Right hindlimb (tissue), 1 donor: ENCODE data around the gene IL2RA.
"Not testable (repeated sequence)": the region's sequence is repeated elsewhere in the genome, so short reads cannot be mapped to it uniquely, and the experiment has no call there.

Source experiments
- DNase-seq: peaks from one replicate; pipeline ENCODE4 v3.0.0-alpha.2; 2018

Gene IL2RA

GRCh38 chr10:5976512-5977470, 85.4 kb downstream of the IL2RA start:
- peak; percentile 58 for DNase-seq

DNA sequence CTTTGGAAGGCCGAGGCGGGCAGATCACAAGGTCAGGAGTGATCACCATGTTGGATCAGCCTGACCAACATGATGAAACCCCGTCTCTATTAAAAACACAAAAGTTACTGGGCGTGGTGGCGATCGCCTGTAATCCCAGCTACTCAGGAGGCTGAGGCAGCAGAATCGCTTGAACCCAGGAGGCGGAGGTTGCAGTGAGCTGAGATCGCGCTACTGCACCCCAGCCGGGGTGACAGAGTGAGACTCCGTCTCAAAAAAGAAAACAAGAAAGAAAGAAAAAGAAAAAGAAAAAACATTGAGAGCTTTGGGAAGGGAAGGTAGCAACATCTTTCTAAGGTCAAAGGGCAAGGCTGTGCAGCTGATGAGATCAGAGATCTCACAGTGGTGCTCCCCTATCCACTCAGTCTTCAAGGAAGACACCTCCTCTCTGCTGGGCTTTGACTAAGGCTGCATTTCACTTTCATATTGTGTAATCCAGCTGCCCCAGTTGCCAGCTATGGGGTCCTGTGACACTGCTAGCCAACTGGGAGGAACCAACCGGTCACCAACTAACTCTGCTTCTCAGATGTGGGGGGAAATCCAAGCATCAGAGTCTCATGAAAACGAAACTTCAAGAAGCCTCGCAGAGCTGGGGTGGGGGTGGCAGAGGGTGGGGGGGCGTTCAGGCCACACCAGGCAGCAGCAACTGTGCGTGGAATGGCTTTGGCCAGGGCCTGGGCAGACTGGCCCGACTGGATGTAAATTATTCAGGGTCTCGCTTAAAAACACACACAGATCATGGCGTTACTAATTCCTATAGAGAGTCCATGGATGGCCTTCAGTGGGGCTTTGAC, 86.3 kb downstream of the IL2RA start:
- peak; percentile 31 for DNase-seq

DNA sequence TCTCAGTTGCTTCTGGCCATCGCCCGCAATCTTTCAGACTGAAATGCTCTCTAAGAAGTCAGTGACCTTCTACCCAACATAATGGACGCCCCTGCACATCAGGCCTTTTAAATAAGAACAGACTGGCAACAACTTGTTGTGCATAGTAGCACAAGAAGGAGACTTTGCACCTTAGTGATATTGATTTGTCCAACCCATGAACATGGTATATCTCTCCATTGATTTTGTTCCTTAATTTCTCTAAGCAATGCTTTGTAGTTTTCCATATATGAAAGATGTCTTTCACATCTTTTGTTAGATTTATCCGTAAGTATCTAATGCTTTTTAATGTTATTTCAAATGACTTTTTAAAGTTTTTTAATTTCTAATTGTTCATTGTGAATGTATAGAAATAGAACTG, 89.1 kb downstream of the IL2RA start:
- DNase-seq = no peak

DNA sequence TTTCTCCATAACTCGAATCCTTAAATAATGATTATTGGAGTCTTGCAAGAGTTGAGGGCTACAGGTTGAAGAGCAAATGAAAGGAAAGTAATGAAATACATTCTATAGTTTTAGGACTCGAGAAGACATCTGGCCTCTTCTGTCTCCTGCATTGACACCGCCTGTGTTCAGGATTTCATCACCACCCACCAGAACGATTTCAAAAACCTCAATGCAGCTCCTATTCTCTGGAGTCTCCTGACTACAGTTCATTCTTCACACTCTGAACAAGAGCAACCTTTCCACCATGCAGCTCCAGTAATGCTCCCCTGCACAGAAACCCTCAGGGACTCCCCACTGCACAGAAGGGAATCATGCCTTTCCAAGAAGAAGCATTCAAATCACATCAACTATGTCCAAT, 90.3 kb downstream of the IL2RA start:
- no peak for DNase-seq

GRCh38 chr10:5971315-5971832, 90.8 kb downstream of the IL2RA start:
- no peak for DNase-seq

DNA sequence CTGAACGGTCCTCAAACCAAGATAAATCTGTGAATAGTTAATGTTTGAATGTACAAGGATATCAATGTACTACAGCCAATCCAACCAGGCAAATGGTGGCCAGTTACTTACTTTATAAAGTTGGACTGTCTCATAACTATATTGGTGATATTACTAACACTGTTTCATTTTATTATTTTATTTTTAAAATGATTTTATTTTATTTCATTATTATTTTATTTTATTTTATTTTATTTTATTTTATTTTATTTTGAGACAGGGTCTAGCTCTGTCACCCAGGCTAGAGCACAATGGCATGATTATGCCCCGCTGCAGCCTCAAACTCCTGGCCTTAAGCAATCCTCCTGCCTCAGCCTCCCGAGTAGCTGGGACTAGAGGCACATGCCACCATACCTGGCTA, 91.6 kb downstream of the IL2RA start:
- no peak for DNase-seq

DNA sequence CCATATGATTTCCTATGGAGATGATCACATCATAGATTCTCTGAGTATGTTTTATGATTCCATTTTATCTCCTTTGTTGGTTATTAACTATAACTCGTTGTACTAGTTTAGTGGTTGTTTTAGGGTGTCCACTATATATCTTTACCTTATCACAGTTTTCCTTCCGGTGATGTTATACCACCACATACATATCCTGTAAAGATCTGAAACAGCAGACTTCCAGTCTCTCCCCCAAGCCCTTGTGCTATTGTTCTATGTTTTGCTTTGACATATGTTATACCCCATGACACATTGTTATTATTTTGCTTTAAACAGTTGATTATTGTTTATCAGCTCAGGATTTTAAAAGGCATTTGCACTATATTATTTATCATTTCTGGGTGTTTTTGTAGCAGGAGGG, 92.1 kb downstream of the IL2RA start:
- no peak for DNase-seq

- DNase-seq = no peak
Measured at GRCh38 chr10:5968681-5969453, 93.3 kb downstream of the IL2RA start.

- no peak for DNase-seq
Measured at GRCh38 chr10:5968037-5968680, 94.0 kb downstream of the IL2RA start.

DNA sequence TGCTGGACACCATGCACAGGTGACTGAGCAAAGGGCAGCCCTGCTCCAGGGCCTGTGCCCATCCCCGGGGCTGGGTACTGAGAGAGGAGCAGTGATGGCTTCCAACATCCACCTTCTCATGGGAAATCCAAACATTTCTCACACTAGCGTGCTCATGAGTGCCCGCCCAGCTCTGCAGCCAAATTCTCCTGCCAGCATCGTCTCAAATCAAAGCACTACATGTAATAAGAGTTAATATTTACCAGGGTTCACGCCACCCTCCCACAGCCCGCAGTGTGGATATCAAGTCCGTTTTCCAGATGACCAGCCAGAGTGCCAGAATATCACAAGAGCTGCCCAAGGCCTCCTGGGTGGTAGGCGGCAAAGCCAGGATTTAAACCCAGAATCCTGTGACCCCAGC, 96.9 kb downstream of the IL2RA start:
- DNase-seq = no peak

- DNase-seq = no peak
Measured at GRCh38 chr10:5964736-5965135, 97.4 kb downstream of the IL2RA start.

- no peak for DNase-seq
Measured at GRCh38 chr10:5963591-5963990, 98.6 kb downstream of the IL2RA start.

GRCh38 chr10:5963071-5963470, 99.1 kb downstream of the IL2RA start:
- DNase-seq = no peak

DNA sequence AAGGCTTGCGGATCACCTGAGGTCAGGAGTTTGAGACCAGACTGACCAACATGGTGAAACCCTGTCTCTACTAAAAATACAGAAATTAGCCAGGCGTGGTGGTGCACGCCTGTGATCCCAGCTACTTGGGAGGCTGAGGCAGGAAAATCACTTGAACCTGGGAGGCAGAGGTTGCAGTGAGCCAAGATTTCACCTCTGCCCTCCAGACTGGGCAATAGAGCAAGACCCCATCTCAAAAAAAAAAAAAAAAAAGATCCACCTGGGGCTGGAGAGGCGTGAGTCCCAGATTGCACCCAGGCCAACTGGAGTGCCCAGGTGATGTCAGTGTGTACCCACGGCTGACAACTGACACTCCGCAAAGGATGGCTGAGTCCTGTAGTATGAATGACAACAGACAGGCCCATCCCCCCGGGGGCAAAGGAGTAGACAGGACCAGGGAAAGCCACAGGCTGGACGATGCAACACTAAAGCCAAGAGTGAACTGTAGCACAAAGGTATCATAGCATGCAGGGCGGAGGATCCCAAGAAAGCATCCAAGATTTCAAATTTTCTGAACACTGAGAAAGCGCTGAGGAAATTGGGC, 99.7 kb downstream of the IL2RA start:
- not testable (repeated sequence) for DNase-seq

- no peak for DNase-seq
Measured at GRCh38 chr10:5961405-5962100, 100.6 kb downstream of the IL2RA start.

DNA sequence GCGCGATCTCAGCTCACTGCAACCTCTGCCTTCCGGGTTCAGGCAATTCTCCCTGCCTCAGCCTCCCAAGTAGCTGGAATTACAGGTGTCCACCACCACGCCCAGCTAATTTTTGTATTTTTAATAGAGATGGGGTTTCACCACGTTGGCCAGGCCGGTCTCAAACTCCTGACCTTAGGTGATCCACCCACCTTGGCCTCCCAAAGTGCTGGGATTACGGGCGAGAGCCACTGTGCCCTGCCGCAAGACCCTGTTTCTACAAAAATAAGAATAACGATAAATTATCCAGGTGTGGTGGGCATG, 101.2 kb downstream of the IL2RA start:
- DNase-seq = not testable (repeated sequence)
